ENCODE data around the gene SH3BGRL2. TPM values are rescaled to one million over a fixed set of nuclear protein-coding genes. Genes with fewer than 3 reads are reported as not detected.

SH3BGRL2 gene
- total RNA-seq, 1 experiment from 2014 or later = 3.8 TPM

- Histone ChIP-seq H3K27ac (ENCODE audit: low read length) (peak overlapping the region; percentile 70; the same call in 1 of the 2 replicates), H4K20me1 (ENCODE audit: low read length) (no peaks in the 10 kb centered on the region), H3K36me3 (ENCODE audit: low read depth, low read length) (no peaks in the 10 kb centered on the region), H3F3A (ENCODE audit: low read length, unreplicated experiment) (peaks cover 6% of the 10 kb centered on the region), H3K4me1 (ENCODE audit: insufficient read depth, low read length) (peaks cover 23% of the 10 kb centered on the region), H3K9me3 (ENCODE audit: low read length) (no peaks in the 10 kb centered on the region), H3K9ac (ENCODE audit: low read length) (no peak overlapping the region), H3K27me3 (ENCODE audit: low read length) (no peaks in the 10 kb centered on the region), H3K4me2 (ENCODE audit: low read length) (peak overlapping the region; percentile 60; the same call in 1 of the 2 replicates), H3K79me2 (ENCODE audit: low read length) (no peaks in the 10 kb centered on the region), H3K4me3 (ENCODE audit: low read length) (no peak overlapping the region), H3K9me2 (replicated peaks; ENCODE audit: low read length) (no peaks in the 10 kb centered on the region), H2AFZ (ENCODE audit: low read length) (no peak overlapping the region)
- intact Hi-C loops (cut with micrococcal nuclease) = loop anchor here (1.0 to 5.0 kb wide), 4 partner anchors 40 to 440 kb away; partner anchors contain the start of genes HMGN3 and SH3BGRL2
- ChIA-PET POLR2A (ENCODE audit: unreplicated experiment) (no interaction called here), CTCF (interaction anchor here (0.5 to 0.9 kb wide), 5 partner anchors 38 to 206 kb away, joined by 3 to 13 read pairs (median 6); partner anchors contain the start of gene SH3BGRL2)
- no peak for TF ChIP-seq EZH2phosphoT487 (IDR thresholded peaks at IDR 0.05; ENCODE audit: borderline replicate concordance, low read length)
- no peak for TF ChIP-seq EZH2 (IDR thresholded peaks at IDR 0.05; ENCODE audit: low read length, unreplicated experiment)
- TF ChIP-seq, protein P1, sequence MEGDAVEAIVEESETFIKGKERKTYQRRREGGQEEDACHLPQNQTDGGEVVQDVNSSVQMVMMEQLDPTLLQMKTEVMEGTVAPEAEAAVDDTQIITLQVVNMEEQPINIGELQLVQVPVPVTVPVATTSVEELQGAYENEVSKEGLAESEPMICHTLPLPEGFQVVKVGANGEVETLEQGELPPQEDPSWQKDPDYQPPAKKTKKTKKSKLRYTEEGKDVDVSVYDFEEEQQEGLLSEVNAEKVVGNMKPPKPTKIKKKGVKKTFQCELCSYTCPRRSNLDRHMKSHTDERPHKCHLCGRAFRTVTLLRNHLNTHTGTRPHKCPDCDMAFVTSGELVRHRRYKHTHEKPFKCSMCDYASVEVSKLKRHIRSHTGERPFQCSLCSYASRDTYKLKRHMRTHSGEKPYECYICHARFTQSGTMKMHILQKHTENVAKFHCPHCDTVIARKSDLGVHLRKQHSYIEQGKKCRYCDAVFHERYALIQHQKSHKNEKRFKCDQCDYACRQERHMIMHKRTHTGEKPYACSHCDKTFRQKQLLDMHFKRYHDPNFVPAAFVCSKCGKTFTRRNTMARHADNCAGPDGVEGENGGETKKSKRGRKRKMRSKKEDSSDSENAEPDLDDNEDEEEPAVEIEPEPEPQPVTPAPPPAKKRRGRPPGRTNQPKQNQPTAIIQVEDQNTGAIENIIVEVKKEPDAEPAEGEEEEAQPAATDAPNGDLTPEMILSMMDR (conservative IDR thresholded peaks at IDR 0.05; ENCODE audit: low read depth, low read length) = peak; percentile 81
- DNase-seq (peak; percentile 65), ATAC-seq (peak; percentile 41)
- no TSS peak for BruUV-seq (replicated peaks)
Observed at GRCh38 chr6:79672631-79673111, 41.5 kb downstream of the SH3BGRL2 start.

DNA sequence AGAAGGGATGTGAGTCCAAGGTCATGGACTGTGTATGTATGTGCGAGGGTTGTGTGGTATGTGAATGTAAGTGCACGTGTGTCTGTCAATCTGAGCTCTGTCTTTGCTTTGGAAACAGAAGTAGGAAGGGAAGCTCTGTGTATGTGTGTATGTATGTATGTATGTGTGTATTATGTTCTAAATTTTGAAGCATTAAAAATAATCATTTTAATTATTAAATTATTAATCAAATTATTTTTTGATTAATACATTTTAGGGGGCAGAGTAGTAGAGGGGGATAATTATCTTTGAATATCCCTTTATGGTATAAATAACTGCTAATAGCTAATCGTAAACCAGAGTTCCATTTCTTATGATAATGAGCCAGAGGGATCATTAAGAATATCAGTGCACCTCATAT, 42.8 kb downstream of the SH3BGRL2 start:
- Histone ChIP-seq H3K79me2 (ENCODE audit: low read length) (no peaks in the 10 kb centered on the region), H4K20me1 (ENCODE audit: low read length) (no peaks in the 10 kb centered on the region), H3K4me1 (ENCODE audit: insufficient read depth, low read length) (peaks cover 23% of the 10 kb centered on the region), H3K9me3 (ENCODE audit: low read length) (no peaks in the 10 kb centered on the region), H3K4me2 (ENCODE audit: low read length) (no peak overlapping the region), H3F3A (ENCODE audit: low read length, unreplicated experiment) (peaks cover 6% of the 10 kb centered on the region), H3K9me2 (replicated peaks; ENCODE audit: low read length) (no peaks in the 10 kb centered on the region), H3K27me3 (ENCODE audit: low read length) (no peaks in the 10 kb centered on the region), H3K36me3 (ENCODE audit: low read depth, low read length) (no peaks in the 10 kb centered on the region), H3K27ac (ENCODE audit: low read length) (no peak overlapping the region), H2AFZ (ENCODE audit: low read length) (no peak overlapping the region), H3K4me3 (ENCODE audit: low read length) (no peak overlapping the region), H3K9ac (ENCODE audit: low read length) (no peak overlapping the region)
- CTCF ChIA-PET = no interaction called here
- BruUV-seq (replicated peaks) = no TSS peak
- no peak for ATAC-seq
- TF ChIP-seq, protein P1 (conservative IDR thresholded peaks at IDR 0.05; ENCODE audit: low read depth, low read length) = no peak
- no peak for TF ChIP-seq EZH2phosphoT487 (IDR thresholded peaks at IDR 0.05; ENCODE audit: borderline replicate concordance, low read length)
- intact Hi-C loops (cut with micrococcal nuclease) = loop anchor here (5.0 kb wide), 3 partner anchors 42 to 442 kb away; partner anchors contain the start of genes HMGN3 and SH3BGRL2
- no peak for DNase-seq
- POLR2A ChIA-PET (ENCODE audit: unreplicated experiment) = no interaction called here

Data from PC-3 (cell line).